MCF 10A (cell line): Measurements from ENCODE around the gene HS1BP3. TPM values are rescaled to one million over a fixed set of nuclear protein-coding genes. Genes with fewer than 3 reads are reported as not detected.
A peak's percentile ranks its signal among the peaks of the same experiment; 100 is the strongest.

Experiments used
- BruUV-seq: library from RNA; stranded (reverse); fragments of 400-500 nt; replicated peaks from 2 replicates; lab custom pipeline; 2021; lab: Mats Ljungman, UMichigan
- CTCF ChIA-PET: fragments of 300-600 bp; sonication (Branson Sonifier 250); formaldehyde crosslinking; extraction: SDS; loops from one replicate; lab custom pipeline; 2021; ENCODE audit warnings: antibody characterized with exemption, inconsistent platforms; lab: Yijun Ruan, JAX
- POLR2A ChIA-PET: fragments of 300-600, 350-650 bp; sonication (Branson Sonifier 250); formaldehyde crosslinking; extraction: SDS; loops from one replicate; lab custom pipeline; 2020; ENCODE audit warnings: antibody characterized with exemption, inconsistent platforms; lab: Yijun Ruan, JAX
- DNase-seq: peaks from one replicate; pipeline ENCODE4 v3.0.0-alpha.2; 2018; ENCODE audit not compliant: unreplicated experiment
- H3K27ac Mint-ChIP-seq: one replicate; pipeline ENCODE4 v1.8.0; 2022; ENCODE audit warnings: mild to moderate bottlenecking, low read depth, mixed read lengths; ENCODE audit not compliant: unreplicated experiment
- H3K27me3 Mint-ChIP-seq: one replicate; pipeline ENCODE4 v1.8.0; 2022; ENCODE audit warnings: mixed read lengths; ENCODE audit not compliant: insufficient read depth, unreplicated experiment
- H3K36me3 Mint-ChIP-seq: one replicate; pipeline ENCODE4 v1.8.0; 2022; ENCODE audit warnings: mild to moderate bottlenecking, moderate library complexity, mixed read lengths; ENCODE audit not compliant: insufficient read depth, unreplicated experiment
- H3K4me1 Mint-ChIP-seq: one replicate; pipeline ENCODE4 v1.8.0; 2022; ENCODE audit warnings: mixed read lengths; ENCODE audit not compliant: insufficient read depth, unreplicated experiment
- H3K4me3 Mint-ChIP-seq: one replicate; pipeline ENCODE4 v1.8.0; 2022; ENCODE audit warnings: mild to moderate bottlenecking, moderate library complexity, mixed read lengths; ENCODE audit not compliant: unreplicated experiment
- H3K9me3 Mint-ChIP-seq: one replicate; pipeline ENCODE4 v1.8.0; 2022; ENCODE audit warnings: mixed read lengths; ENCODE audit not compliant: unreplicated experiment
- CTCF ChIP-seq: fragments of 200-600 bp; IDR thresholded peaks from one replicate; pipeline ENCODE4 v1.8.0; 2022; ENCODE audit warnings: antibody characterized with exemption, mild to moderate bottlenecking; ENCODE audit not compliant: unreplicated experiment
- intact Hi-C: fragments of 100-400 bp; cut with micrococcal nuclease; formaldehyde crosslinking; loops from 2 replicates; pipeline ENCODE4 v1.14.1; 2022
- total RNA-seq: library from RNA; stranded (reverse); gene quantifications from 2 replicates; pipeline ENCODE4 v1.2.3, GENCODE V29; 2022

Gene HS1BP3
- total RNA-seq, 1 experiment from 2014 or later, result 10.0 TPM

- CTCF ChIA-PET, result interaction anchor here (0.9 to 4.9 kb wide), 12 partner anchors 9 to 219 kb away, joined by 3 to 27 read pairs (median 5); no protein-coding TSS in a partner anchor
- H3K4me1 Mint-ChIP-seq, result peaks cover 28% of the 10 kb centered on the region
- no peaks in the 10 kb centered on the region for H3K27me3 Mint-ChIP-seq
- BruUV-seq, result no TSS peak
- H3K36me3 Mint-ChIP-seq, result no peaks in the 10 kb centered on the region
- no peaks in the 10 kb centered on the region for H3K9me3 Mint-ChIP-seq
- POLR2A ChIA-PET, result interaction anchor here (2.3 kb wide), 1 partner anchor 10 kb away, joined by 14 read pairs; no protein-coding TSS in a partner anchor
- intact Hi-C loops, result loop anchor here (5.0 kb wide), 1 partner anchor 113 kb away; no protein-coding TSS in a partner anchor
- no peak overlapping the region for H3K4me3 Mint-ChIP-seq
- no peak overlapping the region for H3K27ac Mint-ChIP-seq
- no peak for TF ChIP-seq CTCF
- DNase-seq, result no peak
Measured at GRCh38 chr2:20615466-20616241, 35.2 kb downstream of the HS1BP3 start.

GRCh38 chr2:20615068-20615465 is 35.8 kb downstream of the HS1BP3 start:
- TF ChIP-seq CTCF, result no peak
- Mint-ChIP-seq H3K27me3 (no peaks in the 10 kb centered on the region), H3K9me3 (no peaks in the 10 kb centered on the region), H3K4me3 (no peak overlapping the region), H3K27ac (no peak overlapping the region), H3K4me1 (peaks cover 26% of the 10 kb centered on the region), H3K36me3 (no peaks in the 10 kb centered on the region)
- CTCF ChIA-PET, result interaction anchor here (0.9 to 4.9 kb wide), 11 partner anchors 8 to 219 kb away, joined by 3 to 27 read pairs (median 4); no protein-coding TSS in a partner anchor
- POLR2A ChIA-PET, result interaction anchor here (2.3 kb wide), 1 partner anchor 10 kb away, joined by 14 read pairs; no protein-coding TSS in a partner anchor
- no peak for DNase-seq
- no TSS peak for BruUV-seq
- intact Hi-C loops, result loop anchor here (5.0 kb wide), 1 partner anchor 113 kb away; no protein-coding TSS in a partner anchor

- no peaks in the 10 kb centered on the region for H3K27me3 Mint-ChIP-seq
- CTCF ChIA-PET, result interaction anchor here (0.6 to 4.9 kb wide), 11 partner anchors 8 to 203 kb away, joined by 3 to 27 read pairs (median 4); no protein-coding TSS in a partner anchor
Measured at GRCh38 chr2:20614201-20615067, 36.5 kb downstream of the HS1BP3 start.

More at GRCh38 chr2:20614201-20615067, 36.5 kb downstream of the HS1BP3 start:
- Mint-ChIP-seq H3K4me1 (peaks cover 27% of the 10 kb centered on the region), H3K4me3 (no peak overlapping the region), H3K36me3 (no peaks in the 10 kb centered on the region), H3K27ac (peak overlapping the region; percentile 40), H3K9me3 (no peaks in the 10 kb centered on the region)
- no peak for DNase-seq
- intact Hi-C loops, result loop anchor here (5.0 kb wide), 1 partner anchor 112 kb away; no protein-coding TSS in a partner anchor
- no TSS peak for BruUV-seq
- TF ChIP-seq CTCF, result no peak
- POLR2A ChIA-PET, result interaction anchor here (2.3 kb wide), 1 partner anchor 9 kb away, joined by 14 read pairs; no protein-coding TSS in a partner anchor
